ENCODE measurements around the gene PMPCA.

The PMPCA gene, protein sequence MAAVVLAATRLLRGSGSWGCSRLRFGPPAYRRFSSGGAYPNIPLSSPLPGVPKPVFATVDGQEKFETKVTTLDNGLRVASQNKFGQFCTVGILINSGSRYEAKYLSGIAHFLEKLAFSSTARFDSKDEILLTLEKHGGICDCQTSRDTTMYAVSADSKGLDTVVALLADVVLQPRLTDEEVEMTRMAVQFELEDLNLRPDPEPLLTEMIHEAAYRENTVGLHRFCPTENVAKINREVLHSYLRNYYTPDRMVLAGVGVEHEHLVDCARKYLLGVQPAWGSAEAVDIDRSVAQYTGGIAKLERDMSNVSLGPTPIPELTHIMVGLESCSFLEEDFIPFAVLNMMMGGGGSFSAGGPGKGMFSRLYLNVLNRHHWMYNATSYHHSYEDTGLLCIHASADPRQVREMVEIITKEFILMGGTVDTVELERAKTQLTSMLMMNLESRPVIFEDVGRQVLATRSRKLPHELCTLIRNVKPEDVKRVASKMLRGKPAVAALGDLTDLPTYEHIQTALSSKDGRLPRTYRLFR

DNA sequence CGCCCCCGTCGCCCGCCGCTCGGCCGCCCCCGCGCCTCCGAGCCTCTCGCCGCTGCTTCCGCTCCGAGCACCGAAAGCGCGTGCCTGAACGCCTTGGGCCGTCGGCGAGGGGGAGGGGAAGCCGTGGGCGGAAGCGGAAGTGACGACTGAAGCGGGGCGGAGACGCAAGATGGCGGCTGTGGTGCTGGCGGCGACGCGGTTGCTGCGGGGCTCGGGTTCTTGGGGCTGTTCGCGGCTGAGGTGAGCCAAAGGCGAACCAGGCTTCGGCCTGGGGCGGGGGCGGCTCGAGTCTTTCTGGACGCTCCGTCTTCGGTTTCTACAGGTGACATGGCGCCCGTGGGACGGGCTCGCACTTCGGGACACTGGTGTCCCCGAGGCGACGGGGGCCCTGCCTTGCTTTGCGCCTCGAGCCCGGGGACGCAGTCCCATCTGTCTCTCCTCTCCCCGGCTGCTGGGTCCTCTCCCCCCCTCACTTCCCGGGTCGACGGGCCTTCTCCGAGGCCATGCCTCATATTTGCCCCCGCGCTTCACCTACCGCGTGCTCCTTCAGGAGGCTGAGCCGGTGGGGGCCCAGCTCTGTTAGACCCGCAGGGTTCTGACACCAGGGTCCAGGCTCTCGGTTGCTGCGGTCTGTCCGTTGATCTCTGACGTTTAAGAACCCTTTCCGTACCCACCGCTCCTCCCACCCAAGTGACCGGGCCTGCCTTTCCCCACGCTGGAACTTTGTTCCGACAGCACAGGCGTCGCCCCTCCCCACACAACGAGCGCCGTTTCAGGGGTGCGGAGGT, at the start of gene PMPCA, which contains the start of gene ENTR1:
PMPCA (plus strand) TSS at position 159 of the 788 bp plus-strand sequence; CDS start at position 170, 11 bp downstream.
ENTR1 (minus strand) TSS at position 115 of the 788 bp plus-strand sequence. CDS start 217 bp downstream, outside the sequence.
- DNase-seq (ENCODE audit: low read depth in 3 of 3, low spot score in 1 of 3) = peak; percentile 85 to 99 (median 93)

DNA sequence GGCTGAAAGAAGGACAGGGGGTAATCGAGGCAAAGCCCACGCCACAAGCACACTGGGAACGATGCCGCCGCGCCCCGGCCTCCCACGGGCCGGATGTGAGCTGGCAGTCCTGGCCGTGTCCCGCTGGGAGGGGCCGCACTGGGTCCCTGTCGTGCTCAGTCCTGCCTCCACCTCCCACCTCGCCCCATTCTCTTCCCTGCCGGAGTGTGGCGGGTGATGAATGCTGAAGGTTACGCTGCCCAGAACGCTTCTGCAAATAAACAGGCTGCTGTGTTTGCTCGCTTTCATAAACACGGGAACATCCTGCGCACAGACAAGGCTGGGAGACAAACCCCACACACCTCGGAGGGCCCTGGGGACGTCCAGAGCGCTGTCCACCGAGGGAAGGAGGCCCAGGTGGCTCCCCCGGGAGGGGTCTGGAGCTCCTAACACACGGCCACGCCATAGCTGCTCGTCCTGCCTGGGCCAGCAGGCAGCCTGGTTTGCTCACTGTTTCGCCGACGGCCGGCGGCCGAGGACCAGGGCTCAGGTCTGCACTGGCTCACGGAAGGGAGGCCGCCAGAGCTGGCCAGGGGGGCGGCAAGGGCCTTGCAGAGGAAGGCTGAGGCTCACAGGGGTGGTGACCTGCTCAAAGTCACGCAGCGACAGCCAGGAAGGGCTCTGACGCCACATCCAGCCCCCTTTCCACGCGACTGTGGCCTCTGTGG, 49.3 kb upstream of the PMPCA start:
- DNase-seq (ENCODE audit: low read depth in 3 of 3, low spot score in 1 of 3) = no peak

DNA sequence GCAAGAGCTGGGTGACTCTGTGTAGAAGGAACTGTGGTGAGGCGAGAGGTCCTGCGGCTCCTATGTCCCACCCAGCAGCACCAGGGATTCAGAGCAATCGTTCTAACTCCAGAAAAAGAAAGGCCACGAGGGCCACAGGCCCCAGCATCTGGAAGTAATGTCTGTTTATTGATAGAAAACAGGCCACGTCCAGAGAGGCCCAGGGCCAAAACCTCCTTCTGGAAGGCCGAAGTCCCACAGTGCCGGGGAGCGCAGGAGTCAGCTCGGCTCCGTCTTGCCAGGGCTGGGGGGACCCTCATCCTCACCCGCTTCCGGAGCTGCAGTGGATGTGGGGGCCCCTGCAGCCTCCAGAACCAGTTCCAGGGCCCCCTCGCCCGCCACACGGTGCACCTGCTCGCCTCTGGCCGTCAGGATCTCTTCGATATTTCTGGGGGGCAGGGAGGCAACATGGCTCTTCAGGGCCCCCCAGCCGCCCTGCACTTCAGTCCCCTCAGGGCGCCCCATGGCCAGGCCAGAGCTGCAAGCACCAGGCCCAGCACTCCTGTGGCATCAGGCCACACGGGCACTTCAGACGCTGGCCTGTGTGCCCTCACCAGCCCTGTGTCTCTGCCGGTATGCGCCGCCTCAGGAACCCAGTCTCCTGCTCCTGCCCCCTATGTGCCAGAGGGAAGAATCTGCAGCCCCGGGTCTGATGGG, 48.6 kb upstream of the PMPCA start:
- DNase-seq (ENCODE audit: low read depth in 3 of 3, low spot score in 1 of 3) = no peak

DNA sequence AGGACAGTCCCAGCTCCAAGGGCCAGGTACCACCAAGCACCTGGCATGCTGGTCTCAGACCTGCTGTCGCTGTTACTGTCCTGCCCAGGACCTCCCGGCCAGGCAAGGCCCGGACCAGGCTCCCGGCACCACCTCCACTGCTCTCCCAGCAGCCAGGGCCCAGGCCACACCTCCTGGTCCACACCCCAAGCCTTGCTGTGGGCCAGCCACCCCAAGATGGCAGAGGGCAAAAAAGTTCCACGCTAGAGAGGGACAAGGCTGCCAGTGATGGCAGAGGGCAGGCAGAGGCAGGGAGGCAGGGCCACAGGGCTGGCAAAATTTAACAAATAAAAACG, 48.0 kb upstream of the PMPCA start:
- DNase-seq (ENCODE audit: low read depth in 3 of 3, low spot score in 1 of 3) = no peak

DNA sequence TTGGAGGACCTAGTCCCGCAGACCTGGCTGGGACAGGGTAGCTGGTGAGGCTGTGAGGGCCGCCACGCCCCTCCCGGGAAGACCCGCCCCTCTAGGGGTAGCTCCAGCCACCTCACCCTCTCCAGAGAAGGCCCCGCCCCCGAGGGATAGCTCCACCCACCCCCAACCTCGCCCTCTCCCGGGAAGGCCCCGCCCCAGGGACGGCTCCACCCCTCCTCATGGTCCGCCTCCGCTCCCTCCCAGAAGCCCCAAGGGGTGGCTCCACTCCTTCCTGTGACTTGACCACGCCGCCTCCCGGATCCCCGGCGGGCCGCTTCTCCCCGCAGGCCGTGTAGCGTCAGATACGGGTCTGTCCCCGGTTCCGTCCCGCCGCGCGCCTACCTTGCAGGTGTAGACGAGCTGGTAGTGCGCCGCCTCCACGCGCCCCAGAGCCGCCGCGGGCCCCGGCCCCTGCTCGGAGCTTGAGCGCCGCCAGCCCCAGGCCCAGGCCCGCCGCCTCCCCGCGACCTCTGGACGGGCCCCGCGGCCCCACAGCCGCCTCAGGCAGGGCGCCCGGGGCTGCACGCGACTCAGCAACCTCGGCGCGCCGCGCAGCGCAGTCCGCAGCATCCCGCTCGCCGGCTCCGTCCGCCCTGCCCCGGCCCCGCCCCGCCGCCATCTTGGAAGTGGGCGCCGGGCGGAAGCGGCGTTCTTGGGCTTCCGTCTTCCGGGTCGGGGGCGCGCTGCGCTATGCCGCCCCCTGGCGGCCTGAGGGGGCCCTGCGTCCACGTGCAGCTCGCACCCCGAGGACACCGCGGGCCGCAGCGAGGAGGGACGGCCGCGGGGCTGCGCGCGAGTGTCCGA, 47.1 kb upstream of the PMPCA start, which contains the start of gene DNLZ:
DNLZ (minus strand) TSS at position 639 of the 843 bp plus-strand sequence; CDS start at position 609, 30 bp downstream.
- peak; percentile 84 to 97 (median 86) for DNase-seq (ENCODE audit: low read depth in 3 of 3, low spot score in 1 of 3)

DNA sequence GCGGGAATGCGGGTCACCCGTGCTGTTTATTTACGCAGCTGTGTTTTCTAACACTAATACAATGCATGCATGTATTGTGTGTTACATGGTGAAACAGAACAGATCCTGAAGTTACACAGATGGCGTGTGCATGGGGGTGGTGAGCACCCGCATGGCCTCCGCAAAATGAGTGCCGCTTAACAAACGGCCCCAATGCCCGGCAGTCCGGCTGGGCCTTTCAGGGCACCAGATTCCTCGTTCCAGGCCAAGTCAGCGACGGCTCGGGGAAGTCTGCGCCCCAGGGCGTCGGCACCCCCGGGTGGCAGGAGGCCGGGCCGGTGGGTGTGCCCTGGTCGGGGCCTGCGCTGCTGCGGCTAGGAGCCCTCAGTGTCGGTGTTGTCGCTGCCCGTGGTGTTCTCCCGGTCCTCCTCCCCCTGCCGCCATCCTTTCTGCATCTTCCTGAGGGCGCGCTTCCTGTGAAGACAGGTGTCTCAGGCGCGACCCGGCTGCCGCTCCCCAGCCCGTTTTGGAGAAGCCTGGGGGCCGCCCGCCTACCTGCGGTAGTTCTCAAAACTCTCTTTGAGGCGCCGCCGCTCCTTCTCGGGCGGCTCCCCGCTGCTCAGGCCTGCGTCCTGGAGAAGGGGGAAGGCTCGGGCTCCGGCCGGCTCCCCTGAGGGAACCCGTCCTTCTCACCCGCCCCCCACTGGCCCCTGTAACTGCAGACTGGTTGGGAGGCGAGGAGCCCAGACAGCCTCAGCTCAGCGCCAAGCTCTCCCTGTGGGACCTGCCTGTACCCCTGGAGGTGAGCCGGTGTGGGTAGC, 46.3 kb upstream of the PMPCA start:
- DNase-seq (ENCODE audit: low read depth in 3 of 3, low spot score in 1 of 3) = no peak

DNA sequence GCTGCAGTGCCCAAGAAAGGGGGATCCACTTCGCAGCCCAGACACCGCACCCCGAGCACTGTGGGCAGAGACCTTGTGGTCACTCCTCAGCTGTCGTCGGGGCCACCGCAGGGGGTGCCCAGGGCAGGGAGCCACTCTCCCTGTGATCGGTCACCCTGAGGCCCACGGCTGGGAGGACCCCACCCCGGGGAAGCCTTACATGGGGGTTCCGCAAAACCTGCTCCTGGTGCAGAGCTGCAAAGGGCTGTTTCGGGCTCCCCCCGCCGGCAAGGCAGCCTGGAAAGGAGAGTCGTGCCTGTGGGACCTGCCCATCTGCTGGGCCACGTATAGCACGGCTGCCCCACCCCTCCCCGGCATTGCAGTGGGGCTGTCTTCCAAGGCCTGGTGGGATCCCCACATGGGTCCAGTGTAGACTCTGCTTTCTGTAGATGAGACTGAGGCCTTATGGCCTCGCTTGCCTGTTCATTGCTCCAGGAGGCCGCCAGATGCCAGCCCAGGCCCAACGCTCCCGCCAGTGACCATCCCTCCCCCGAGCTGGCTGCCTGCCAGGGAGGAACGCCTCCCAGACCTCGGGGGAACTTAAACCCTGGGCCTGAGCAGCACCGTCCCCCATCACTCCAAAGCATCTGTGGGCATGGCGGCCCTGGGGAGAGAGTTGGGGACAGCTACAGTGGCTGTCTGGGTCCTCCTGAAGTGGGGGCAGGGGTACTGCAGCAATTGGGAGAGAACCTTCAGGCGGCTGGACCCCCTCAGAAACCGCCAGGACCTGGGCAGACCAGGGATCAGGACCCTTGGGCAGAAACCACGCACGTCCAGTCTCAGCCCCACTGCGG, 45.3 kb upstream of the PMPCA start:
- DNase-seq (ENCODE audit: low read depth in 3 of 3, low spot score in 1 of 3) = no peak

DNA sequence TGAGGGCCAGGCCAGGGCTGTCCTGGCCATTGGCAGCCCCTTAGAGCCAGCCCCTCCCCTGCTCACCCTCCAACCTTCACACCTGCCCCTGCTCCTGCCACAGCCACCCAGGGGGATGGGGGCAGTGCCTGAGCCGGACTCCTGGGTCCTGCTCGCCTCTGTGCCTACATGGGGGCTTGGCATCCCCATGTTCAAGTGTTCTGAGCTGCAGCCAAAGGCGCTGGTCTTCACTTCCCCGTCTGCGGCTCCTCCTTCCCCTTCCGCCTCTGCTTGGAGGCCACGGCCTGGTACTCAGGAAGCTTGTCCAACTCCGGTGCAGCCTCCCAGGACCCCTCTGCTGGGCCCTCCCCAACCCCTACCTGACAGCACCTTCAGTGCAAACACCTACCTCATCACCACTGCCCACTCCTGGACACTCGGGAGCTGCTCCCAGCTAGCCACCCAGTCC, 44.7 kb upstream of the PMPCA start:
- DNase-seq (ENCODE audit: low read depth in 3 of 3, low spot score in 1 of 3) = no peak

DNA sequence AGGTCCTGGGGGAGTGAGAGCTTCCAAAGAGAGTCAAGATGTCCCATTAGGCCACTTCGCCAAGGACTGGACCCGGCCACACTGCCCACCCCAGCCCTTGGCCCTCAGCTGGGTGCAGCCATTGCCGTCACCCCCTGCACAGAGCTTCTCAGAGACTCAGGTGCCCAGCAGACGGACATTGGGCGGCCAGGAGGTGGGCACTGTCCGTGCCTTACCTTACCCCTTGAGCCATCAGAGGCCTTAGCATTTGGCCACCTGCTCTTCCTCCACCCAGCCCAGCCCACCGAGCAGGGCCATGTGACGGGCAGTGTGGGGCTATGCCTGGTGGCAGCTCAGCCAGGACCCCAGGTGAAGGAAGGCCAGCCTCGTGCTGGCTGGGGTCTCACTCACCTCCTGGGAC, 43.6 kb upstream of the PMPCA start:
- DNase-seq (ENCODE audit: low read depth in 3 of 3, low spot score in 1 of 3) = no peak

DNA sequence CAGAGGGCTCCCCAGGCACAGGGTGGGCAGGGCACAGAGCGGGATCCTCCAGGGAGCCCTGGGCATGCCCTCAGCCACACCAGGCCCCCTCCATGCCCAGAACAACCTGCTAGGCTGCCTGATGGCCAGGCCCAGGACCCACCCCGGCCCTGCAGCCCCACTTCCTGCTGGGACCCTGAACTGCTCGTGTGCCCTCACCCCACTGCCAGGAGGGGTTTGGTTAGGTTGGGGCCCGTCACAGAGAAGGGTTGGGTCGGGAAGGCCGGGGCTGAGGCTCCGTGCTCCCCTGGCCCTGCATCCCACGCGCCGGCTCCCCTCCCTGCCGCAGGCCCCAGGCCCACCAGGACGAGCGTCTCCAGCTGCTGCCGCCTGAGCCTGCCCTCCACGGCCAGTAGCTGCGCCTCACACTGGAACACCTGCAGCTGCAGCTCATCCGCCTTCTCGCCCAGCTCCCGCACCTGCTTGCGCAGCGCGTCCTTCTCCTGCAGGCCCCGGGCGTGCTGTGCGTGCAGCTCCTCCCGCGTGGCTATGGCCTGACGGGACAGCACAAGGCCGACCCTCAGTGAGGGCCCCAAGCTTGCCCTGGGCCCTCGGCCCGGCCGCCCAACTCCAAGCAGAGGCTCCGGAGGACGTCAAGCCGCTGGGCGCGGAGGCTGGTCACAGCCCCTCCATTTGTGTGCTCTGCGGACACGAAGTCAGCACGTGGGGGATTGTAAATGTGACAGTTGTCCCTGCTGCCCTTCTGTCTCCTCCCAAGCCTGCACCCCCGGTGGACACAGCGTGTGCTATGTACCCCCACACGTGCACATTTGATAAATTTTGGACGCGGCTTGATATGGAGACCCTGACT, 42.9 kb upstream of the PMPCA start:
- no peak for DNase-seq (ENCODE audit: low read depth in 3 of 3, low spot score in 1 of 3)

DNA sequence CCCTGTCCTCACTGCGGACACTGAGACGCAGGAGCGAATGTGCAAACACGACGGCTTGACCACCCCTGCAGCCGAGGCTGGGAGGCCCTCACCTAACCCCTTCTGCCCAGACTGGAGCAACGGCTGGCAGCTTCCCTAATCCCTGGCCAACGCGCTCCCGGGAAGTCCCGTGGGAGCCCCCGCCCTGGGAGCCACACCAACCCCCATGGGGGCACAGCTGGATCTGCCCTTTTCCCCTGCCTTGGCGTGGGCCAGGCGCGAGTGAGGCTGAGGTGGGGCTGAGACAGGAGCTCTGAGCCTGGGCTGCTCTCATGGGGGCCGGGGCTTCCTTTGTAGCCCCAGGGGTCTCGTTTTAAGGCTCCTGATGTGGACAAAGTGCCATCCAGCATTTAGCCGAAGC, 42.3 kb upstream of the PMPCA start:
- DNase-seq (ENCODE audit: low read depth in 3 of 3, low spot score in 1 of 3) = no peak

DNA sequence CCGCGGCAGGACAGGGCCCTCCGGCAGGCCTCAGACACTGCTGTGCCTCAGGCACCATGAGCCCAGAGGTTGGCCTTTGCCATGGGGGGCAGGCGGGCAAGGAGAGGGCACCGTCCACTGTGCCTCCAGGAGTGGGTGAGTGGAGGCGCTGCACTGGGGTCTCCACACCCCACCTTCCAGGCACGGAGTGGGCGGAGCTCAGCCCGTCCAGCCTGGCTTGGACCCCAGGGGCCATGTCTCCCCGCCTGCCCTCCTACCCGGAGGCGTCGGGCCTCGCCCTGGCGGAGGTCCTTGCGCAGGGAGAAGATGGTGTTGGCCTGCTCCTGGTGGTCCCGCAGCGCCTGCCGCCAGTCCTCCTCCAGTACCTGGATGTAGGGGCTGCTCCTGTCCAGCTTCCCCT, 40.4 kb upstream of the PMPCA start:
- DNase-seq (ENCODE audit: low read depth in 3 of 3, low spot score in 1 of 3) = no peak

DNA sequence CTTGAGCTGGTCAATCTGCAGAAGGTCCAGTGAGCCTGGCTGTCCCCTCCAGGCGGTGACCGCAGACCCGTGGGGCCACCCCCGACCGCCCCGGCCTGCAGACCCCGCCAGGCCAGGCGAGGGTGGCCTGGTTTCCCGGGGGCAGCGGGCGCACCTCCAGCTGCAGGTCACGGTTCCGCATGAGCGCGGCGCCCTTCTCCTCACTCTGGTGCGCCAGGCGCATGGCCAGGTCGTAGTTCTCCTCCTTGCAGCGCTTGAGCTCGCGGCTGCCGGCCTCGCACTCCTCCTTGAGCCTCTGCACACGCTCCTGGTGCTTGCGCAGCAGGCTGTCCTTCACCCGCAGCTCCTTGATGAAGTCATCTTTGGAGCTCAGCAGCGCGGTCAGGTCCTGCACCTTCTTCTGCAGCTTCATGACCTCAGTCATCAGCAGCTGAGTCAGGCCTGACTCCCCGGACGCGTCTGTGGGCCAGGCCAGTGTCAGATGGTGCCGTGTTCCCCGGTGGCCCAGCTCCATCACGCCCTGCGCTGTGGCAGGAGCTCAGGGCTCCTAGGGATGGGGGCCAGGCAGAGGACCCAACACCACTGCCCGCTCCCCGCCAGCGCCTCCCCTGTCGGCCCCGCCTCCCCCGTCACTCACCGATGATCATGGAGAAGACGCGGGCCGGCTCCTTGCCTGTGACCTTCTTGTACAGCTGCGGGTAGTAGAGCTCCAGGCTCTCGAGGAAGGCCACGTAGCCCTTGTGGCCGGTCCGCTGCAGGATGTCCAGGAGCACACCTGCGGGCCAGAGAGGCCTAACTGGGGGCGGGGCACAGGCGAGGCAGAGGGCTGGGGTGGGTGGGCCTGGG, 39.5 kb upstream of the PMPCA start:
- no peak for DNase-seq (ENCODE audit: low read depth in 3 of 3, low spot score in 1 of 3)

DNA sequence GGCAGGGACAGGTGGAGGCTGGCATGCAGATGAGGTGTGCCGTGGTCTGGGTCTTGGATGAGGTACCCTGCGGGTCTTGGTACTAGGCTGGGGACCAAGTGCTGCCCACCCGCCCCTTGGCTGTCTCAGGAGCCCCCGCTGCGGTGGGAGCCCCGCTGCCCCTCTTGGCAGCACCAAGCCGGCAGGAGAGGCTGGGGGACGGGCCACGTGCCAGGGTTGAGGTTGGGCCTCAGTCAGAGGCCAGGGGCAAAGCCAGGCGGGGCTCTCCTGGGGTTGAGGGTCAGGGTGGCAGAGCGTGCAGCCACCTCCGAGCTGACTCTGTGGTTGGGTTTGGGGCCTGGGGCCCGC, 39.0 kb upstream of the PMPCA start:
- no peak for DNase-seq (ENCODE audit: low read depth in 3 of 3, low spot score in 1 of 3)

DNA sequence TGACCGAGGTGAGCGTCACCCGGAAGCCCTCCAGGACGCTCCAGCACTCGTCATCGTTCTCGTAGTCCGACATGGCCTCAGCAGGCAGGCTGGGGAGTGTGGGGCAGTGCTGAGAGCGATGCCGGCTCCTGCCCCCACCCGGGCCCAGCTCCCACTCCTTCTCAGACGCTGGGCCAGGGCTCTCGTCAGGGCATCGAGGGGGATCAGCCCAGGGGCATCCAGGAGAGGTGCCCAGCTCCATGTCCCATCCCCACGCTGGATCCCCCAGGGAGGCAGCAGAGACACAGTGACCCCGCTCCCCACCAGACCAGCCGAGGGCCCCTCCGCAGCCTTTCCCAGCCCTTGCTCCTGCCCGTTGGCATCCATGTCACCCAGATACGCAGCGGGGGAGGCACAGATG, 38.5 kb upstream of the PMPCA start:
- DNase-seq (ENCODE audit: low read depth in 3 of 3, low spot score in 1 of 3) = no peak

DNA sequence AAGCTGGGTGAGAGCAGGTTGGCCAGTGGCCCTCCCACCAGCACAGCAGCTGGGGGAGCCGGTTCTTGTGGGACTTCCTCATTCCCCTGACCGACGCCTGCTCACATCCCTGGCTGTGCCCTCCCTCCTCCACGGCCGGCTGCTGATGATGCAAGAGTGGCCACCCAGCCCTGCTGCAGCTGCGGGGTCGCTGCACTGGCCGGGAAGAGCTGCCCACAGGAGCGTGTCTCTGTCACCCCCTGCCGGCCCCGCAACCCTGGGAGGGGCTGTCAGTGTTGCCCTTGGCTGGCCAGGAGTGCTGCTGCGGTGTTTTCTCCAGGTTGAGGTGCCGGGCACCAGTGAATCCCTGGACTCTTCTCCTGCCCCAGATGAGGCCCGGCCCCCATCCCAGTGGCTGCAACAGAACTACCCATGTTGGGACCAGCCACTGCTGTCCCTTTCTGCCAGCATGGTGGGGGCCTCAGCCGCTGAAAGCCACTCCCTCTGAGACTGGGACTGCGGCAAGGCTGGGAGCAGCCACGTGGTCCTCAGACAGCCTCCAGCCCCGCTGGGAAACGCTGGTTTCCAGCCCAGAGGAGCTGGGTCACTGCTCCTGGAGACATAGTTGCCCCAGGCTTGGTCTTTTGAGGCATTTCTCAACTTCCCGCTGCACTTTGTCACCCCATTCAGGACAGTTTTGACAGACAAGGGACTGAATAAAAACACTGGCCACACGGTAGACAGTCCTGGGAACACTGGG, 37.7 kb upstream of the PMPCA start:
- DNase-seq (ENCODE audit: low read depth in 3 of 3, low spot score in 1 of 3) = no peak
